VCaP (cell line): ENCODE results near the gene MILR1.

ENCODE experiments used
- H3K27ac ChIP-seq: fragments of 450-650 bp; 2 replicates; pipeline ENCODE4 v1.5.1; 2017
- CTCF ChIP-seq: fragments of 450-650 bp; conservative IDR thresholded peaks from 2 replicates; pipeline ENCODE4 v1.5.1; 2017; ENCODE audit warnings: mild to moderate bottlenecking, moderate library complexity

The MILR1 gene, protein sequence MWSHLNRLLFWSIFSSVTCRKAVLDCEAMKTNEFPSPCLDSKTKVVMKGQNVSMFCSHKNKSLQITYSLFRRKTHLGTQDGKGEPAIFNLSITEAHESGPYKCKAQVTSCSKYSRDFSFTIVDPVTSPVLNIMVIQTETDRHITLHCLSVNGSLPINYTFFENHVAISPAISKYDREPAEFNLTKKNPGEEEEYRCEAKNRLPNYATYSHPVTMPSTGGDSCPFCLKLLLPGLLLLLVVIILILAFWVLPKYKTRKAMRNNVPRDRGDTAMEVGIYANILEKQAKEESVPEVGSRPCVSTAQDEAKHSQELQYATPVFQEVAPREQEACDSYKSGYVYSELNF

GRCh38 chr17:64448665-64449512, at the start of gene MILR1:
Gene MILR1 (plus strand): TSS chr17:64449115. CDS start chr17:64449169, 54 bp downstream.
- H3K27ac ChIP-seq, result no peak within 1 kb of the TSS
- TF ChIP-seq CTCF, result no peak

DNA sequence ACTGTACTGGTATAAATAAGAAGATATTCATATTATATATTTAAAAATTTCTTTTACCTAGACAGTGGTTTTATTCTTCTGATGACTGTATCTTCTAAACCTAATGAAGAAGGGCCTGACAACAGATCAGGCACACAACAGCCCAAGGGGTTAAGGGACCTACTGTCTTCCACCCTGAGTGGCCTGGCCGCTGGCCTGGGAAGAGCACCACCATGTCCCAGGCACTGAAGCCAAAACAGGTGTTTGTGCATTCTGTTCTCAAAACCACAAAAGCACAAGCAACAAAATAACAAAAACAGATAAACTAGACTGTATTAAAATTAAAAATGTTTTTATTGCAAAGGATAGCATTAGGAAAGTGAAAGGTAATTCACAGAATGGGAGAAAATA, 49.2 kb upstream of the MILR1 start:
- TF ChIP-seq CTCF, result no peak
- H3K27ac ChIP-seq, result no peak overlapping the region

GRCh38 chr17:64400642-64401041, 48.3 kb upstream of the MILR1 start:
- TF ChIP-seq CTCF, result no peak
- H3K27ac ChIP-seq, result no peak overlapping the region

DNA sequence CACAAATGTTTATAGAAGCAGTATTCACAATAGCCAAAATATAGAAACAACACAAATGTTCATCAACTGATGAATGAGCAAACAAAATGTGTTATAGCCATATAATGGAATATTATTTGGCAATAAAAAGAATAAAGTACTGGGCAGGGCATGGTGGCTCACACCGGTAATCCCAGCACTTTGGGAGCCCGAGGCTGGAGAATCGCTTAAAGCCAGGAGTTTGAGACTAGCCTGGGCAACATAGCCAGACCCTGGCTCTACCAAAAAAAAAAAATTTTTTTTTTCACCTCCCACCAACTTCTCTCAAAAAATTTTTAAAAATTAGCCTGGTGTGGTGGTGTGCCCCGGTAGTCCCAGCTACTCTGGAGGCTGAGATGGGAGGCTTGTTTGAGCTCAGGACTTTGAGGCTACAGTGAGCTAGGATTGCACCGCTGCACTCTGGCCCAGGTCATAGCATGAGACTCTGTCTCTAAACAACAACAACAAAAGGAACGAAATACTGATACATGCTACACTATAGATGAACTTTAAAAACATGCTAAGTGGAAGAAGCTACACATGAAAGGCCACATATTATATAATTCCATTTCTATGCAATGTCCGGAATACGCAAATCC, 47.6 kb upstream of the MILR1 start:
- no peak for TF ChIP-seq CTCF
- H3K27ac ChIP-seq, result no peak overlapping the region

DNA sequence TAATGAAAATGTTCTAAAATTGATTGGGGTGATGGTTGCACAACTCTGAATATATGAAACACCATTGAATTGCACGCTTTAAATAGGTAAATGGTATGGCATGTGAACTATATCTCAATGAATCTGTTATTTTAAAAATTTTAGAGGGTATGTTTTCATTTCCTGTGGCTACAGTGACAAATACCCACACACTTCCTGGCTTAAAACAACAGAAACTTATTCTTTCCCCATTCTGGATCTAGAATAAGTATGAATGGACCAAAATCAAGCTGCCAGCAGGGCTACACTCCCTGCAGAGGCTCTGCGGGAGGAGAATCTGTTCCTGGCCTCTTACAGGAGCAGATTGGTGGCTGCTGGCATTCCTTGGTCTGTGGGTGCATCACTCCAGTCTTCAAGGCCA, 47.0 kb upstream of the MILR1 start:
- H3K27ac ChIP-seq, result no peak overlapping the region
- TF ChIP-seq CTCF, result no peak

- H3K27ac ChIP-seq, result no peak overlapping the region
Measured at GRCh38 chr17:64402469-64402868, 46.4 kb upstream of the MILR1 start.

More at GRCh38 chr17:64402469-64402868, 46.4 kb upstream of the MILR1 start:
- no peak for TF ChIP-seq CTCF
